Neuron (in vitro differentiated cells): Measurements from ENCODE around the gene P3H3.

Experiments
- H2AFZ ChIP-seq: one replicate; pipeline ENCODE4 v1.6.1; 2013; ENCODE audit warnings: low read depth, mild to moderate bottlenecking, inconsistent platforms, low read length, moderate library complexity
- H3K27me3 ChIP-seq: one replicate; pipeline ENCODE4 v1.6.1; 2013; ENCODE audit warnings: low read length; ENCODE audit not compliant: insufficient read depth
- H3K36me3 ChIP-seq: one replicate; pipeline ENCODE4 v1.6.1; 2013; ENCODE audit warnings: low read length; ENCODE audit not compliant: insufficient read depth
- H3K4me1 ChIP-seq: one replicate; pipeline ENCODE4 v1.6.1; 2013; ENCODE audit warnings: low read length; ENCODE audit not compliant: insufficient read depth
- H3K4me3 ChIP-seq: 2 replicates; pipeline ENCODE4 v1.5.1; 2013; ENCODE audit warnings: mild to moderate bottlenecking, low read length, moderate library complexity
- H3K9me3 ChIP-seq: one replicate; pipeline ENCODE4 v1.6.1; 2013; ENCODE audit warnings: low read length

The P3H3 gene

GRCh38 chr12:6817662-6818157 is 10.5 kb upstream of the P3H3 start:
- no peak overlapping the region for H3K4me3 ChIP-seq
- no peaks in the 10 kb centered on the region for H3K27me3 ChIP-seq
- H3K36me3 ChIP-seq = no peaks in the 10 kb centered on the region
- no peak overlapping the region for H2AFZ ChIP-seq
- H3K4me1 ChIP-seq = peaks cover 41% of the 10 kb centered on the region
- H3K9me3 ChIP-seq = no peaks in the 10 kb centered on the region

GRCh38 chr12:6818222-6818621 is 10.0 kb upstream of the P3H3 start:
- Histone ChIP-seq H3K4me1 (peaks cover 43% of the 10 kb centered on the region), H3K9me3 (no peaks in the 10 kb centered on the region), H3K27me3 (no peaks in the 10 kb centered on the region), H3K4me3 (no peak overlapping the region), H2AFZ (no peak overlapping the region), H3K36me3 (no peaks in the 10 kb centered on the region)

GRCh38 chr12:6818645-6819044 is 9.6 kb upstream of the P3H3 start:
- Histone ChIP-seq H3K36me3 (no peaks in the 10 kb centered on the region), H3K4me3 (no peak overlapping the region), H3K27me3 (no peaks in the 10 kb centered on the region), H2AFZ (no peak overlapping the region), H3K4me1 (peaks cover 44% of the 10 kb centered on the region), H3K9me3 (no peaks in the 10 kb centered on the region)

GRCh38 chr12:6819106-6820030 is 8.8 kb upstream of the P3H3 start:
- Histone ChIP-seq H3K27me3 (no peaks in the 10 kb centered on the region), H3K36me3 (no peaks in the 10 kb centered on the region), H3K4me1 (peaks cover 44% of the 10 kb centered on the region), H3K4me3 (no peak overlapping the region), H2AFZ (no peak overlapping the region), H3K9me3 (no peaks in the 10 kb centered on the region)

- no peak overlapping the region for H3K4me3 ChIP-seq
- no peaks in the 10 kb centered on the region for H3K9me3 ChIP-seq
- no peaks in the 10 kb centered on the region for H3K27me3 ChIP-seq
- H3K36me3 ChIP-seq = no peaks in the 10 kb centered on the region
- H3K4me1 ChIP-seq = peaks cover 47% of the 10 kb centered on the region
- no peak overlapping the region for H2AFZ ChIP-seq
These were observed 8.0 kb upstream of the P3H3 start for GRCh38 chr12:6820166-6820565.

- Histone ChIP-seq H3K9me3 (no peaks in the 10 kb centered on the region), H3K36me3 (no peaks in the 10 kb centered on the region), H2AFZ (no peak within 1 kb of the TSS), H3K4me3 (peak within 1 kb of the TSS; percentile 49), H3K27me3 (no peaks in the 10 kb centered on the region), H3K4me1 (peaks cover 56% of the 10 kb centered on the region)
These were observed 6.4 kb upstream of the P3H3 start, which contains the start of gene GPR162 for GRCh38 chr12:6821591-6822425. TSS of gene GPR162 (plus strand) at chr12:6821821. CDS start at chr12:6823899, 2,078 bp downstream.

GRCh38 chr12:6822426-6823135 is 5.6 kb upstream of the P3H3 start:
- Histone ChIP-seq H3K27me3 (no peaks in the 10 kb centered on the region), H3K4me1 (peaks cover 63% of the 10 kb centered on the region)

GRCh38 chr12:6823182-6824084 is 4.8 kb upstream of the P3H3 start:
- H3K4me1 ChIP-seq = peaks cover 57% of the 10 kb centered on the region
- H3K4me3 ChIP-seq = no peak overlapping the region
- no peaks in the 10 kb centered on the region for H3K36me3 ChIP-seq
- no peak overlapping the region for H2AFZ ChIP-seq
- no peaks in the 10 kb centered on the region for H3K9me3 ChIP-seq
- no peaks in the 10 kb centered on the region for H3K27me3 ChIP-seq

More at GRCh38 chr12:6822426-6823135, 5.6 kb upstream of the P3H3 start:
- H3K4me3 ChIP-seq = peak overlapping the region; percentile 49
- no peak overlapping the region for H2AFZ ChIP-seq
- no peaks in the 10 kb centered on the region for H3K9me3 ChIP-seq
- H3K36me3 ChIP-seq = no peaks in the 10 kb centered on the region

GRCh38 chr12:6824085-6824775 is 4.0 kb upstream of the P3H3 start:
- H3K4me3 ChIP-seq = no peak overlapping the region
- no peaks in the 10 kb centered on the region for H3K36me3 ChIP-seq
- no peak overlapping the region for H2AFZ ChIP-seq
- no peaks in the 10 kb centered on the region for H3K27me3 ChIP-seq
- H3K4me1 ChIP-seq = peaks cover 51% of the 10 kb centered on the region
- H3K9me3 ChIP-seq = no peaks in the 10 kb centered on the region

GRCh38 chr12:6824901-6825381 is 3.3 kb upstream of the P3H3 start:
- Histone ChIP-seq H3K4me1 (peaks cover 48% of the 10 kb centered on the region), H3K4me3 (no peak overlapping the region)

GRCh38 chr12:6825398-6826124 is 2.6 kb upstream of the P3H3 start:
- Histone ChIP-seq H3K4me3 (no peak overlapping the region), H2AFZ (no peak overlapping the region), H3K4me1 (peaks cover 46% of the 10 kb centered on the region), H3K9me3 (no peaks in the 10 kb centered on the region), H3K27me3 (no peaks in the 10 kb centered on the region), H3K36me3 (peaks cover 6% of the 10 kb centered on the region)

More at GRCh38 chr12:6824901-6825381, 3.3 kb upstream of the P3H3 start:
- peaks cover 3% of the 10 kb centered on the region for H3K36me3 ChIP-seq
- H3K9me3 ChIP-seq = no peaks in the 10 kb centered on the region
- H3K27me3 ChIP-seq = no peaks in the 10 kb centered on the region
- H2AFZ ChIP-seq = no peak overlapping the region
